SJCRH30 (cell line): ENCODE results near the gene CLDN9. TPM values are rescaled to one million over a fixed set of nuclear protein-coding genes. Genes with fewer than 3 reads are reported as not detected.
A peak's percentile ranks its signal among the peaks of the same experiment; 100 is the strongest.

ENCODE experiments used
- DNase-seq, 2 experiments: peaks; one replicate each; pipeline ENCODE4 v3.0.0-alpha.2; 2015 to 2020
- H3K27ac ChIP-seq: fragments of 250-450 bp; sonication (Bioruptor Pico); 2 replicates; pipeline ENCODE4 v1.5.1; 2020; ENCODE audit warnings: mild to moderate bottlenecking, moderate library complexity
- H3K27me3 ChIP-seq: fragments of 250-450 bp; sonication (Bioruptor Pico); 2 replicates; pipeline ENCODE4 v1.5.1; 2020; ENCODE audit warnings: mild to moderate bottlenecking, moderate library complexity
- H3K36me3 ChIP-seq: fragments of 250-450 bp; sonication (Bioruptor Pico); 2 replicates; pipeline ENCODE4 v1.5.1; 2020; ENCODE audit warnings: mild to moderate bottlenecking, moderate library complexity
- H3K4me1 ChIP-seq: fragments of 250-450 bp; sonication (Bioruptor Pico); 2 replicates; pipeline ENCODE4 v1.5.1; 2020; ENCODE audit warnings: mild to moderate bottlenecking, moderate library complexity
- H3K4me3 ChIP-seq: fragments of 250-450 bp; sonication (Bioruptor Pico); 2 replicates; pipeline ENCODE4 v1.5.1; 2020; ENCODE audit warnings: mild to moderate bottlenecking, moderate library complexity
- H3K9me3 ChIP-seq: fragments of 250-450 bp; sonication (Bioruptor Pico); replicated peaks from 2 replicates; pipeline ENCODE4 v1.5.1; 2020; ENCODE audit warnings: mild to moderate bottlenecking, moderate library complexity
- total RNA-seq: library from RNA; depleted of rRNA; stranded (reverse); fragments of >200 nt; shearing (Covaris generic); gene quantifications from 2 replicates; pipeline ENCODE4 v1.2.3, GENCODE V29; 2014

CLDN9 gene
- total RNA-seq, 1 experiment from 2014 or later: not detected

GRCh38 chr16:3023669-3024478 lies 11.2 kb downstream of the CLDN9 start, which contains the start of the genes HCFC1R1 and THOC6:
Gene HCFC1R1, minus strand, starts transcription at chr16:3023942. Its CDS starts 1 bp downstream, at chr16:3023941.
Gene THOC6, plus strand, starts transcription at chr16:3024035. Its CDS starts 292 bp downstream, at chr16:3024327.
- Histone ChIP-seq H3K36me3 (peaks cover 7% of the 10 kb centered on the region), H3K9me3 (no peaks in the 10 kb centered on the region), H3K4me3 (peak within 1 kb of the TSS; percentile 95), H3K27me3 (no peaks in the 10 kb centered on the region), H3K4me1 (peaks cover 21% of the 10 kb centered on the region), H3K27ac (peak within 1 kb of the TSS; percentile 95)
- peak; percentile 98 for DNase-seq

- no peak overlapping the region for H3K4me3 ChIP-seq
- no peak for DNase-seq
- no peak overlapping the region for H3K27ac ChIP-seq
- peaks cover 7% of the 10 kb centered on the region for H3K36me3 ChIP-seq
- no peaks in the 10 kb centered on the region for H3K9me3 ChIP-seq
- H3K27me3 ChIP-seq: no peaks in the 10 kb centered on the region
- H3K4me1 ChIP-seq: peaks cover 21% of the 10 kb centered on the region
Measured at GRCh38 chr16:3025032-3026002, 12.6 kb downstream of the CLDN9 start.

- DNase-seq: no peak
- Histone ChIP-seq H3K4me1 (peaks cover 28% of the 10 kb centered on the region), H3K4me3 (no peak overlapping the region), H3K27me3 (no peaks in the 10 kb centered on the region), H3K27ac (no peak overlapping the region), H3K9me3 (no peaks in the 10 kb centered on the region), H3K36me3 (peaks cover 7% of the 10 kb centered on the region)
Measured at GRCh38 chr16:3026003-3026378, 13.3 kb downstream of the CLDN9 start.

- Histone ChIP-seq H3K4me1 (peaks cover 35% of the 10 kb centered on the region), H3K27ac (peak overlapping the region; percentile 22), H3K36me3 (peaks cover 7% of the 10 kb centered on the region; the same call in 1 of the 2 replicates), H3K9me3 (no peaks in the 10 kb centered on the region), H3K4me3 (no peak overlapping the region), H3K27me3 (peaks cover 5% of the 10 kb centered on the region)
- no peak for DNase-seq
Measured at GRCh38 chr16:3026609-3027488, 14.1 kb downstream of the CLDN9 start.

- peak overlapping the region; percentile 22 for H3K27ac ChIP-seq
- DNase-seq: peak; percentile 63 to 66
- peaks cover 6% of the 10 kb centered on the region; the same call in 1 of the 2 replicates for H3K36me3 ChIP-seq
- peaks cover 11% of the 10 kb centered on the region for H3K27me3 ChIP-seq
- H3K9me3 ChIP-seq: no peaks in the 10 kb centered on the region
- H3K4me1 ChIP-seq: peaks cover 33% of the 10 kb centered on the region
- no peak overlapping the region for H3K4me3 ChIP-seq
Measured at GRCh38 chr16:3027489-3027795, 14.7 kb downstream of the CLDN9 start.

GRCh38 chr16:3027983-3028715 lies 15.4 kb downstream of the CLDN9 start:
- peak in 1 of 2 experiments; percentile 38 for DNase-seq
- H3K4me1 ChIP-seq: peaks cover 26% of the 10 kb centered on the region
- no peak overlapping the region for H3K27ac ChIP-seq
- H3K9me3 ChIP-seq: no peaks in the 10 kb centered on the region
- no peaks in the 10 kb centered on the region for H3K36me3 ChIP-seq
- no peak overlapping the region for H3K4me3 ChIP-seq
- peaks cover 11% of the 10 kb centered on the region for H3K27me3 ChIP-seq

DNA sequence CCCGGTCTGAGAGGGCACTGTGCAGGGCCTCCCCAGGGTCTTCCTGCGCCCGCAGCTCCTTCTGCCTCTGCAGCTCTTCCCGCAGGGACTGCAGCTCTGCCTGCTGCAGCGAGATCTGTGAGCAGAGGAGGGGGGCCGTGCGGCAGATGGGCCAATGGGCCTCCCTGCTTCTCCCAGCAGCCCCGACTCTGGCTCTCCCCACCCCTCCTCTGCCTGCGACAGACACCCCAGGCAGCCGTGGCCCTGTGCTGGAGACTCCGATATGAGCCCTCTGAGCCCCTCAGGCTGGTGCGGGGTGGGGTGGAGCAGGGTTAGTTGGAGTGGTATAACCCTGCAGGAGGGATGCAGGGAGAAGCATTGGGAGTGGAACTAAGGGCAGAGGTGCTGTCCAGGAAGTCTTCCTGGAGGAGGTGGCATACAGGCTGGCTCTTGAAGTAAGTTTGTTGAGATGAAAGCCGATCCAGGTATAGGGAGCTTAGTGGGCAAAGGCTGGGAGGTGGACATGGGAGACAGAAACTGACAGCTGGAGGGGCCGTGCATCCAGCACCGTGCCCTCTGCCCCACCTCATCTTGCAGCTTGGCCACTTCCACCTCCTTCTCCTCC lies 16.1 kb downstream of the CLDN9 start:
- no peak for DNase-seq
- no peak overlapping the region for H3K27ac ChIP-seq
- no peaks in the 10 kb centered on the region for H3K9me3 ChIP-seq
- H3K36me3 ChIP-seq: no peaks in the 10 kb centered on the region
- peaks cover 25% of the 10 kb centered on the region for H3K4me1 ChIP-seq
- peaks cover 11% of the 10 kb centered on the region for H3K27me3 ChIP-seq
- no peak overlapping the region for H3K4me3 ChIP-seq

- Histone ChIP-seq H3K4me3 (no peak overlapping the region), H3K27me3 (peaks cover 18% of the 10 kb centered on the region), H3K9me3 (no peaks in the 10 kb centered on the region), H3K4me1 (peaks cover 25% of the 10 kb centered on the region), H3K36me3 (no peaks in the 10 kb centered on the region), H3K27ac (no peak overlapping the region)
- no peak for DNase-seq
Measured at GRCh38 chr16:3029491-3030221, 16.9 kb downstream of the CLDN9 start.

DNA sequence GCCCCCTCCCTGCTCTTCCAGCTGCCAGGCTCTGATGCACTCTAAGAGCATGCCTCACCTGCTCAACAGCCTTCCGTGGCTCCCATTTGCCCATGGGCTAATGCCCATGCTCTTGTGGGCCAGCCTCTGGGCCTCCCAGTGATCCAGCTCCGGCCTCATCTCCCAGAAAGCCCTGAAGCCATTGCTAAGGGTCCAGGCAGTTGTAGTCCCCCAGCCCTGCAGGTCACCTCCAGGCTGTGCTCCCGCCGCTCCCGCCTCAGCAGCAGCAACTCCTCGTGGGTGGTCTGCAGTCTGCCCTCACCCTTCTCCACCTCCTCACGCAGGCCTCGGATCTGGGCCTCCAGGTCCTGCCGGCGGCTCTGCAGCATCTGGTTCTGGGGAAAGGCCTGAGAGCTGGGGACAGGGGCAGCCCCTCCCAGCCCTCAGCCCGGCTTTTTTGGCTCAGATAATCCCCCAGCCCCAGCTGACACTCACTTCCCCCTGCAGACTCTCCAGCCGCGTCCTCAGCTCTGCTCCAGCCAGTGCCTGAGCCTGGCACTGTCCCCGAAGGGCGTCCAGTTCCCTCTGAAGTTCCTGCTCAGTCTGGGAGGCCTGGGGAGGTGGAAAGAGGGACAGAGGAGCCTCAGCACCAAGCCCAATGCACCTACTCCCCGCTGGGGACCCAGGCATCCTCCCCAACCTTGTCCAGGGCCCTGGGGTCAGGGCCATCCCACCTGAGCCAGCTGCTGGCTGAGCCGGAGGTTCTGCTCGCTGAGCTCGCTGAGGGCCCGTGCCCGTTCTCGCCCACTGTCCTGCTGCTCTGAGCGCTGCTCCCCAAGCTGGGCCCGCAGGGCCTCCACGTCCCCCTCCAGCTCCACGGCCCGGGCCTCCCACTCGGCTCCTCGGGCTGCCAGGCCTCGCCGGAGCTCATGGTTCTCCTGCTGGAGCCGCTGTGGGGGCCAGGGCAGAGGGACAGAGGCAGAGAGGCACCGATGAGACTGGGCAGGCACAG lies 17.8 kb downstream of the CLDN9 start:
- Histone ChIP-seq H3K9me3 (no peaks in the 10 kb centered on the region), H3K36me3 (no peaks in the 10 kb centered on the region), H3K4me1 (peaks cover 25% of the 10 kb centered on the region), H3K27ac (no peak overlapping the region), H3K27me3 (peaks cover 21% of the 10 kb centered on the region), H3K4me3 (no peak overlapping the region)
- DNase-seq: peak; percentile 22 to 25

DNA sequence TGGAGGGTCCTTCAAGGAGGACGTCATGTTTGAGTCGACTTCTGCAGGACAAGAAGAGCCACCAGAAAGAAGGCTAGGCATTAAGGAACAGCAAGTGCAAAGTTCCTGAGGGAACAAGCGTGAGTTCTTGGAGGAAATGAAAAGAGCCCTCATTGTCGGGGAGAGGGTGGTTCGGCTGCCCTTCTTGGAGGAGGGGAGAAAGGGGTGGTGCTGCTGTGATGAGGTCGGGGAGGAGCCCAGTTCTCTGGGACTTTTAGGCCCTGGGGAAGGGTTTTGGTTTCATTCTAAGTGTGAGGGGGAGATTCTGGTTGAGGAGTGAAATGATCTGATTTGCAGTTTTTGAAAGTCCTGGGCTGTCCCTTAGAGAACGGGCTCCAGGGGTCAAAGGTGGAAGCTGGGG lies 19.9 kb downstream of the CLDN9 start:
- Histone ChIP-seq H3K9me3 (no peaks in the 10 kb centered on the region), H3K4me3 (no peak overlapping the region), H3K36me3 (no peaks in the 10 kb centered on the region), H3K27me3 (peaks cover 36% of the 10 kb centered on the region), H3K27ac (no peak overlapping the region), H3K4me1 (peaks cover 18% of the 10 kb centered on the region)
- DNase-seq: no peak

GRCh38 chr16:3035289-3035971 lies 22.7 kb downstream of the CLDN9 start:
- Histone ChIP-seq H3K27ac (no peak overlapping the region), H3K4me3 (no peak overlapping the region), H3K36me3 (no peaks in the 10 kb centered on the region), H3K27me3 (peaks cover 45% of the 10 kb centered on the region), H3K9me3 (no peaks in the 10 kb centered on the region), H3K4me1 (peaks cover 15% of the 10 kb centered on the region)
- no peak for DNase-seq
